Fibroblast of skin of back (primary cell): ENCODE results near the gene CXCL1.
A peak's percentile ranks its signal among the peaks of the same experiment; 100 is the strongest.
"Not testable (repeated sequence)": the region's sequence is repeated elsewhere in the genome, so short reads cannot be mapped to it uniquely, and the experiment has no call there.

ENCODE experiments used
- DNase-seq: peaks from one replicate; pipeline ENCODE4 v3.0.0-alpha.2; 2013

Gene CXCL1

GRCh38 chr4:73883306-73883705 lies 14.1 kb downstream of the CXCL1 start:
- DNase-seq: peak; percentile 89

- DNase-seq: peak; percentile 42
Measured at GRCh38 chr4:73885574-73886267, 16.5 kb downstream of the CXCL1 start.

DNA sequence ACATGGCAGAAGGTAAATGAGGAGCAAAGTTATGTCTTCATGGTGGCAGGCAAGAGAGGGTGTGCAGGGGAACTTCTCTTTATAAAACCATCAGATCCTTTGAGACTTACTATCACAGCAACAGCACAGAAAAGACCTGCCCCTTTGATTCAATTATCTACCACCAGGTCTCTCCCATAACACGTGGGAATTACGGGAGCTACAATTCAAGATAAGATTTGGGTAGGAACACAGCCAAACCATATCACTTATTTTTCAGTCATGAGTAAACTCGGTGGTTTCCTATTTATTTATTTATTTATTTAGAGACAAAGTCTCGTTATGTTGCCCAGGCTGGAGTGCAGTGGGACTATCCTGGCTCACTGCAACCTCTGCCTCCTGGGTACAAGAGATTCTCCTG lies 22.1 kb downstream of the CXCL1 start:
- no peak for DNase-seq

- DNase-seq: peak; percentile 92
Measured at GRCh38 chr4:73891739-73892405, 22.7 kb downstream of the CXCL1 start.

GRCh38 chr4:73892966-73893365 lies 23.8 kb downstream of the CXCL1 start:
- DNase-seq: no peak

- peak; percentile 71 for DNase-seq
Measured at GRCh38 chr4:73894001-73894400, 24.8 kb downstream of the CXCL1 start.

- no peak for DNase-seq
Measured at GRCh38 chr4:73895201-73896175, 26.3 kb downstream of the CXCL1 start.

GRCh38 chr4:73896416-73896815 lies 27.2 kb downstream of the CXCL1 start:
- DNase-seq: no peak

DNA sequence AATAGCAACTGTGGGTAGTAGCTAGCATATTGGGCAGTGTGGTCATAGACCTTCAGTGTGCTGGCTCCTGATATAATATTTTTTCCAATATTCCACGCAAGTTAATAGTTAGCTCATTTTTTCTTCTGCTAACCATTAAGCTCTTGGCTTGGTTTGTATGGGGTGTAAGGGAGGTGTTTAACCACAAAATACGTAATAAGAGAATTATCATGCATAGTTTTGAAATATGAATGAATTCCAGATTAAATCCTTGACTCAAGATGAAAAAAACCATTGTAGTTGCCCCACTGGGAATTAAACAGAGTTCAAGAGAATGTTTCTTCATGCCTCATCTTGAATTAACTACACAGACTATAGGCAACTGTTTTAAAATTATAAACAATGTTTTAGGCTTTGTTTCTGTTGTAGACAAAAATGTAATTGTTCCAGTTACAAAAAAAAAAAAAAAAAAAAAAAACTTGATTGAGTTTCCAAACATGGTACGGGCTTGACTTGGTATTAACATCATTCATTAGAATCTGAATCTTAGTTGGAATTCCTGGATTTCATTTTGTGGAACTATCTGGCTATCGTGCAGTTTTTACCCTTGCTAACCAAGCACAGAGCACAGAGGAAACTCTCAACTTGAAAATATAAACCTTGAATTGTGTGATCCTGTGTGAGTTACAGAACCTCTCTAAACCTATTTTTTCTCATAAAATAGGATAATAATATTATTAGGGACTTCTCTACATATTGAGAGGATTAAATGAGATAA lies 28.4 kb downstream of the CXCL1 start:
- peak; percentile 91 for DNase-seq

DNA sequence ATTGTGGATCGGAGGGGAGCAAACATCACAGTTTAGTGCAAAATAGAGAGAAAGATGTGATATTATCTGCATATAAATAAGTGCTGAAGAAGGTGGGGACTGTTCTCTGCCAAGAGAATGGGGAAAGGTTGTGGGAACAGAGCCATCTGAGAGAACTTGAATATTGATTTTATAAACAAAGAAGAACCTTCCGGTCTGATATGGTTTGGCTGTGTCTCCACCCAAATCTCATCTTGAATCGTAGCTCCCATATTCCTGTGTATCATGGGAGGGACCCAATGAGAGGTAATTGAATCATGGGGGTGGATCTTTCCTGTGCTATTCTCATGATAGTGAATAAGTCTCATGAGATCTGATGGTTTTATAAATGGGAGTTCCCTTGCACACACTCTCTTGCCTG lies 30.1 kb downstream of the CXCL1 start:
- DNase-seq: not testable (repeated sequence)

GRCh38 chr4:73901031-73901430 lies 31.8 kb downstream of the CXCL1 start:
- DNase-seq: no peak

GRCh38 chr4:73902038-73902637 lies 32.9 kb downstream of the CXCL1 start:
- peak; percentile 42 for DNase-seq

GRCh38 chr4:73902817-73903547 lies 33.8 kb downstream of the CXCL1 start:
- DNase-seq: no peak

DNA sequence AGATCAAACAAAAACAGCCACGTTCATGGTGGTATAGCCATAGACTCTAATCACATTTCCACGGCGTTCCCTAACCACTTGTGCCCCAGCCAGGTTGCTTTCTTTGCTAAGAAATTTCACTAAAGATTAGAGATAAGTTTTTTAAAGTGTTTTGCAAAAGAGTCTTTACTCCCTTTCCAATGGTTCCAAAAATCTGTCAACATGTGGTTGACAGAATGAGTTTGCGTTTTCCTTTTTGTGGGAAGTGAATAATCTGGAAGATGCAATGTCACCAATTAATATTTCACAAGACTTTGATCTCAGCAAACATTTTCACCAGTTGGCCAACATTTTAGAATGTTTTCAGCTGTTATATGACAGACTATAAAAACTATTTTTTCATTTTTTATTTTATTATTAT lies 35.3 kb downstream of the CXCL1 start:
- no peak for DNase-seq

DNA sequence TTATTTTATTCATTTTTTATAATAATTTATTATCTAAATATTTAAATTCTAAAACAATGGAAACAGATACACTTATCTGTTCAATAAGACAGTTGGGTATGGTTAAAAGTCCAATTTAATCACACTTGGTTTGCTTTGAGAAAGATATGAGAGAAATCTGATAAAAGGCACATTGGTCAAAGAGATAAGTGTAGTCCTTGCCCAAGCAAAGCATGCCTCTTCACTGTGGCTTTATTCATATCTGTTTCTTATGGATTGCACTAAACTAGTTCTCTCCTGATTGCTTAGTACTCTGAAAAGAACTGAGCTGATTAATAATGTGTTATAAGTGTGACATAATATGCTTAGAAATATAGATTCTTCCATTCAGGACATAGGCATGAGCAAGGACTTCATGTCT lies 39.8 kb downstream of the CXCL1 start:
- no peak for DNase-seq

- DNase-seq: no peak
Measured at GRCh38 chr4:73911746-73912145, 42.6 kb downstream of the CXCL1 start.

DNA sequence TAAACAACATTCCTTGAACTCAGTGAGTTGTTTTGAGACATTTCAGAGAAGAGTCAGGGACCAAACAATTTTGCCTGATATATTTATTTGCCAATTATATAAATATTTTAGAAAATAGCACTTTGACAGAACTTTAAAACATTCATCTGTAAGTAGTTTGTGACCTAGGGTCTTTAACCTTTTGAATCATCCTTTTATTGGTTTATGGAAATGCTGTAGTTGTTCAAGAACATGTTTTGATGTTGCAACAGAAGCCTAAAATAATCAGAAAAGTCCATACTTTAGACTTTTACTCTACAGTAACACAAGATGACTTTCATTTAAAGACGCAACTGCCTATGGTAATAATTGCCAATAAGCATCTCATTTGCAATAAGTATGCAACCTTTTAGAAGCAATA lies 43.0 kb downstream of the CXCL1 start:
- DNase-seq: no peak

DNA sequence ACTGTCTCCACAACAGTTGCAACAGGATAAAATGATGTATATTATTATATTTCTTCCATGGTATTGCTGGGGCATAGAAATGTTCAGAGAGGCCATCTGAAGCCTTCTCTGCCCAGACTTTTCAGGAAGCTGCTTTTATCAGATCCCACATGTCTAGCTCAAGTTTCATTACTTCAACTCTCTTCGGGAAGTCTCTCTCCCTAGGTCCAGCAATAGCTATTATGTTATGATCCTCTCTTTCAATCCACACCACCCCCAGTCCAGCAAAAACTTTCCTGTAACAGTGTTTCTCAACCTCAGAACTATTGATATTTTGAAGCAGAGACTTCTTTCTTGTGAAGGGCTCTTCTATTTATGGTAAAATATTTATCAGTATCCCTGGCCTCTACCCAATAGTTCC lies 44.9 kb downstream of the CXCL1 start:
- DNase-seq: no peak

DNA sequence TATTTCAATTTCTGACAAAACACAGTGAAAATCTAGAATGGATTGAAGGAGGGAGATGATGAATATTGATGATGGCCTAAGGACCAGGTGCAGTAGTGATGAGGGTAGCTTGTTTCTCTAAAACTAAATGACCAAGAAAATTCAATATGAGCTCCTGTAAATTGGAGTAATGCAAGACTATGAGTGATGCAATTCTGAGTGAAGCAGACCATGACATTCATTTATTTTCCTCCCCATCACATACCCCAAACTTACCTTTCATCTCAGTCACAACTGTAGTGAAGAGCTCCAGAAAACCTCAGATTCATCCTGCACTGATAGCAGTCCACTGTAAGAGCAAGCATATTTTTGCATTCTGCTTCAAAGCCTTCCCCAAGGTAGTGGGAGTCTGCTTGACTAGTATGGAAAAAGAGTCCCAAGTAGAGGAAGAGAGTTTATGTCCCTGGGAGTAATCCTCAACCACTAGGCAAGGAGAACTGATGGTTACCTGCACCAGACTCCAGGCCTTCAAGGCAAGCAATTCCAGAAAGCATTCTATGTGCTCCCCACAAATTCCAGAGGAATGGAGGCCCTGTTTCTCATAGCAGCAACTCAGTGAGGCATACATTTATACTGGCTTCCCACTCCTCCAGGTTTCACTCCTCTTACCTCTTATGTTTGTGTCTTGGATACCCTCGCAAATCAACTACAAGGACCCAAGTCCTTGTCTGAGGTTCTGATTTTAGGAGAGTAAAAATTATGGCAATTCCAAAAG lies 47.2 kb downstream of the CXCL1 start:
- DNase-seq: no peak

DNA sequence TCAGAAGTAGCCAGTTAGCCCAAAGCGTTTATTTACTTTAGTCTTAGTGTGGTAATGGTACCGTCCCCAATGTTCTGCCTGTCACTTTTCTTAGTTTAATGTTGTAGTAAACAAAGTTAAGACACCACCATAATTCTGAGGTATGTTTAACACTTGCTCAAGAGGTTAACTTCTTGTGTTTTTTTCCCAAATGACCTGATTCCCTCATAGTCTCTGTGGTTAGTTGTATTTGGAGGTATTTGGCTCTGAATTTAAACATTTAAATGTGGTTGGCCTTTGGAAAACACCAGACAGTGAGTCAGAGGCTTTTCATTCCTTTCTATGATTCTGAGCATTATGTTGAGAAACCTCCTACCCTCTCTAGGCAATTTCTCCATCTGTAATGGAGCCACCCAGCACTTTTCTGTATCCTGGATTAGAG lies 47.9 kb downstream of the CXCL1 start:
- DNase-seq: peak; percentile 96

DNA sequence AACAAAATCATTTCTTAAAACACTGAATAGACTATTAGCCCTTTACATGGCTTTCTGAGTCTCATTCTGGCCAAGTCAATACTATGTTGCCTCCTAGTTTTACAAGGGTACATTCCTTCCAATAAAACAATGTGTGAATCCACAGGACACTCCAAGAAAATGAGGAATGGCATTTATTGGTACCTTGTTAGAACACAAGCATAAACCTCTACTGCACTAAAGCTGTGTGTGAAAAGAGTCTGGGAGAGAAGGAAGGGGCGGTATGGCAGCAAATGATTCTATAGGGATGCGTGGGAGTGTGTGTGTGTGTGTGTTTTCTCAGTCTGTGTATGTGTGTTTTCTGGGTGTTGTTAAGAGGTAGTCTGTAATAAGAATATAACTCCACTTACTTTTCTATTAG lies 48.9 kb downstream of the CXCL1 start:
- DNase-seq: no peak
